Liver (tissue), 10 donors: ENCODE results near the gene DLK2. TPM values are rescaled to one million over a fixed set of nuclear protein-coding genes. Genes with fewer than 3 reads are reported as not detected.

Experiments used
- DNase-seq: peaks from one replicate; pipeline ENCODE4 v3.0.0-alpha.2; 2017; ENCODE audit warnings: low spot score
- H3K27ac ChIP-seq, 2 donors: one replicate each; pipeline ENCODE4 v1.7.0; 2013; ENCODE audit warnings: inconsistent platforms in 2 of 2, low read length in 2 of 2, control low read depth in 1 of 2, low read depth in 1 of 2, mild to moderate bottlenecking in 1 of 2
- H3K27me3 ChIP-seq, 4 donors: one replicate each; pipeline versions ENCODE4 v1.6.1 to v1.7.0; 2013; ENCODE audit warnings: low read length in 3 of 4, inconsistent platforms in 1 of 4, mild to moderate bottlenecking in 1 of 4, moderate library complexity in 1 of 4; ENCODE audit not compliant: control insufficient read depth in 4 of 4, insufficient read depth in 4 of 4
- H3K36me3 ChIP-seq, 4 donors: one replicate each; pipeline versions ENCODE4 v1.6.1 to v1.7.0; 2013; ENCODE audit warnings: low read length in 3 of 4, mild to moderate bottlenecking in 3 of 4, low read depth in 1 of 4, moderate library complexity in 1 of 4; ENCODE audit not compliant: control insufficient read depth in 4 of 4, insufficient read depth in 3 of 4
- H3K4me1 ChIP-seq, 4 donors: one replicate each; pipeline versions ENCODE4 v1.6.1 to v1.7.0; 2013; ENCODE audit warnings: low read length in 3 of 4, mild to moderate bottlenecking in 3 of 4, moderate library complexity in 1 of 4; ENCODE audit not compliant: control insufficient read depth in 4 of 4, insufficient read depth in 4 of 4
- H3K4me3 ChIP-seq, 3 donors: one replicate each; pipeline versions ENCODE4 v1.6.1 to v1.7.0; 2013; ENCODE audit warnings: low read length in 3 of 3, control low read depth in 1 of 3, low read depth in 1 of 3, mild to moderate bottlenecking in 1 of 3
- H3K9ac ChIP-seq, 2 donors: one replicate each; pipeline ENCODE4 v1.7.0; 2013; ENCODE audit warnings: low read length in 2 of 2, mild to moderate bottlenecking in 2 of 2, moderate library complexity in 2 of 2, control low read depth in 1 of 2, low read depth in 1 of 2
- H3K9me3 ChIP-seq, 4 donors: one replicate each; pipeline versions ENCODE4 v1.6.1 to v1.7.0; 2013; ENCODE audit warnings: low read length in 3 of 4; ENCODE audit not compliant: control insufficient read depth in 4 of 4
- EGR1 ChIP-seq, 2 donors: IDR thresholded peaks; 2 replicates each; pipeline ENCODE4 v1.6.1; 2016 to 2018; ENCODE audit warnings: antibody characterized with exemption in 2 of 2, low read depth in 2 of 2
- FOXA2 ChIP-seq: IDR thresholded peaks from 2 replicates; pipeline ENCODE4 v1.6.1; 2016; ENCODE audit warnings: antibody characterized with exemption
- HNF4A ChIP-seq, 2 donors: conservative IDR thresholded peaks; 2 replicates each; pipeline ENCODE4 v1.6.1; 2016; ENCODE audit warnings: antibody characterized with exemption in 2 of 2, mild to moderate bottlenecking in 2 of 2
- HNF4G ChIP-seq: IDR thresholded peaks from 2 replicates; pipeline ENCODE4 v1.6.1; 2016; ENCODE audit warnings: antibody characterized with exemption
- JUND ChIP-seq, 2 donors: IDR thresholded peaks; 2 replicates each; pipeline ENCODE4 v1.6.1; 2016; ENCODE audit warnings: antibody characterized with exemption in 2 of 2
- NR2F2 ChIP-seq: IDR thresholded peaks from 2 replicates; pipeline ENCODE4 v1.6.1; 2016; ENCODE audit warnings: antibody characterized with exemption
- REST ChIP-seq: IDR thresholded peaks from 2 replicates; pipeline ENCODE4 v1.6.1; 2016; ENCODE audit warnings: antibody characterized with exemption, mild to moderate bottlenecking
- RXRA ChIP-seq, 2 donors: IDR thresholded peaks; 2 replicates each; pipeline ENCODE4 v1.6.1; 2017 to 2018; ENCODE audit warnings: antibody characterized with exemption in 2 of 2, mild to moderate bottlenecking in 1 of 2
- SP1 ChIP-seq: IDR thresholded peaks from 2 replicates; pipeline ENCODE4 v1.6.1; 2018; ENCODE audit warnings: antibody characterized with exemption, mild to moderate bottlenecking
- TAF1 ChIP-seq: conservative IDR thresholded peaks from 2 replicates; pipeline ENCODE4 v1.6.1; 2016; ENCODE audit warnings: antibody characterized with exemption, mild to moderate bottlenecking
- YY1 ChIP-seq: IDR thresholded peaks from 2 replicates; pipeline ENCODE4 v1.6.1; 2016; ENCODE audit warnings: antibody characterized with exemption, mild to moderate bottlenecking
- WGBS: extraction: QIAGEN DNeasy Blood & Tissue Kit; methylation state at CpG from one replicate; pipeline ENCODE4 v1.1.7; 2013; 5-methylcytosine and 5-hydroxymethylcytosine counted together
- polyA plus RNA-seq, 2 donors: library from polyadenylated mRNA; stranded (reverse) in 1 of 2; unstranded in 1 of 2; fragments of 200-250 nt in 1 of 2; fragments of >200 nt in 1 of 2; fragmentation: Nextera tagmentation in 1 of 2; extraction: Ambion mirVana in 1 of 2; gene quantifications; one replicate each; pipeline versions ENCODE4 v1.2.1 to v1.2.3, GENCODE V29; 2013 to 2015
- small RNA-seq: library from RNA; depleted of rRNA; stranded (forward); fragments of <200 nt; gene quantifications from one replicate; pipeline ENCODE3, GENCODE V24; 2014
- total RNA-seq, 2 donors: library from RNA; depleted of rRNA; stranded (reverse); fragments of >200 nt; gene quantifications; one replicate each; pipeline ENCODE4 v1.2.3, GENCODE V29; 2014
- donor health status: healthy.
- donor health status: healthy.
- donor health status: healthy.
- donor health status: healthy.
- donor health status: healthy.

DLK2 gene
- total and polyA plus RNA-seq, 4 donors = 0.08 to 1.0 (median 0.08) TPM; not detected in 1

GRCh38 chr6:43405354-43405753 lies 50.0 kb downstream of the DLK2 start:
- no peaks in the 10 kb centered on the region for H3K9me3 ChIP-seq
- no peak for DNase-seq
- TF ChIP-seq SP1 (no peak), REST (no peak), TAF1 (no peak), NR2F2 (no peak), FOXA2 (no peak), HNF4A (conservative IDR thresholded peaks at IDR 0.05) (no peak), HNF4G (no peak), EGR1 (IDR thresholded peaks at IDR 0.05; ENCODE audit: low read depth in 2 of 2) (no peak), RXRA (IDR thresholded peaks at IDR 0.05) (no peak), JUND (IDR thresholded peaks at IDR 0.05) (no peak)
- no peaks in the 10 kb centered on the region for H3K4me1 ChIP-seq
- no peaks in the 10 kb centered on the region for H3K36me3 ChIP-seq
- no peak overlapping the region for H3K9ac ChIP-seq
- no peak overlapping the region for H3K4me3 ChIP-seq
- WGBS = 57% methylated on average over 3 of the region's 3 CpGs
- no peak overlapping the region for H3K27ac ChIP-seq
- H3K27me3 ChIP-seq = no peaks in the 10 kb centered on the region

- no peaks in the 10 kb centered on the region for H3K27me3 ChIP-seq
- DNase-seq = no peak
- no peaks in the 10 kb centered on the region for H3K9me3 ChIP-seq
- no peaks in the 10 kb centered on the region for H3K36me3 ChIP-seq
- no peak overlapping the region for H3K9ac ChIP-seq
- H3K4me1 ChIP-seq = no peaks in the 10 kb centered on the region
- no peak overlapping the region for H3K4me3 ChIP-seq
- TF ChIP-seq YY1 = no peak
- TF ChIP-seq SP1 = no peak
- H3K27ac ChIP-seq = no peak overlapping the region
- 86% methylated on average over 1 of the region's 1 CpG for WGBS
Observed at GRCh38 chr6:43402820-43403219, 52.5 kb downstream of the DLK2 start.

DNA sequence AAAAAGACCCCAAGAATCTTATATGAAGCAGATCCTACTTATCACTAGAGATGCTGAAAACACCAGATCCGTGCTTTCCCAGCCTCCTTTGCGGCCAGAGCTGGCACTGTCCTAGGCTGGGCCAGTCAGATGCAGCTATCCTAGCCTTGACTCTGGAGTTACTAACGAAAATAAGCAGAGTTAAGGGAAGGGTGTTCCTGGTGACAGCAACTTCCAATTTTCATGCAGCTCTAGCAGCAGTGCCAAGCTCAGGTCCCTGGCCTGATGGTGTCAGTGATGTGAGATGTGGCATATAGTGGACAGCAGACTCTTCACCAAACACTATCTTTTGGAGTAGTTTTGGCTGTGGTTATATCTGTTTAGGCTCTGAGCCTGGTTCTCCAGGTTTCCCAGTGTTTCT lies 53.6 kb downstream of the DLK2 start:
- 91% methylated on average over 3 of the region's 3 CpGs for WGBS
- no peak for TF ChIP-seq FOXA2
- no peak for TF ChIP-seq NR2F2
- Histone ChIP-seq H3K9ac (no peak overlapping the region), H3K9me3 (no peaks in the 10 kb centered on the region), H3K27me3 (no peaks in the 10 kb centered on the region), H3K27ac (no peak overlapping the region), H3K4me1 (no peaks in the 10 kb centered on the region), H3K36me3 (no peaks in the 10 kb centered on the region), H3K4me3 (no peak overlapping the region)
- no peak for DNase-seq

Small RNAs within 50 kb of the gene (small RNA-seq; reads per million reads assigned to genes)
- gene MIR6780B (not detected), gene RNU6-1113P (not detected)

Other genes starting within 250 kb of the DLK2 start
- 10 to 100 TPM; 53.2 to 59.8 TPM for gene DNPH1, start 226.1 kb downstream of the DLK2 start, total RNA-seq
- 100 to 1,000 TPM; 147 to 195 TPM for gene DNPH1, start 226.1 kb downstream of the DLK2 start, polyA plus RNA-seq
- gene TTBK1, start 212.1 kb downstream of the DLK2 start, total RNA-seq = 1 to 10 TPM in 1 of 2 donors, under 1 TPM in 1; 0.14 to 1.2 TPM
- under 1 TPM; 0.18 to 0.70 TPM for gene TTBK1, start 212.1 kb downstream of the DLK2 start, polyA plus RNA-seq
- 100 to 1,000 TPM; 143 to 495 TPM for gene SLC22A7, start 157.3 kb downstream of the DLK2 start, total RNA-seq
- 100 to 1,000 TPM; 172 to 284 TPM for gene SLC22A7, start 157.3 kb downstream of the DLK2 start, polyA plus RNA-seq
- gene CRIP3, start 146.7 kb downstream of the DLK2 start, total RNA-seq = 1 to 10 TPM; 1.1 to 1.6 TPM
- gene CRIP3, start 146.7 kb downstream of the DLK2 start, polyA plus RNA-seq = 1 to 10 TPM; 3.2 to 9.5 TPM
- gene ZNF318, start 85.9 kb downstream of the DLK2 start, total RNA-seq = 1 to 10 TPM; 4.4 to 9.1 TPM
- 1 to 10 TPM; 3.6 to 4.0 TPM for gene ZNF318, start 85.9 kb downstream of the DLK2 start, polyA plus RNA-seq
- 10 to 100 TPM in 1 of 2 donors, 1 to 10 TPM in 1; 5.3 to 10.6 TPM for gene ABCC10, start 28.0 kb downstream of the DLK2 start, total RNA-seq
- gene ABCC10, start 28.0 kb downstream of the DLK2 start, polyA plus RNA-seq = 1 to 10 TPM; 3.9 to 4.9 TPM
- 10 to 100 TPM in 1 of 2 donors, 1 to 10 TPM in 1; 6.9 to 10.3 TPM for gene TJAP1, start 22.0 kb upstream of the DLK2 start, total RNA-seq
- 1 to 10 TPM; 6.9 to 8.8 TPM for gene TJAP1, start 22.0 kb upstream of the DLK2 start, polyA plus RNA-seq
- gene LRRC73, start 54.8 kb upstream of the DLK2 start, total RNA-seq = under 1 TPM in 1 of 2 donors, not detected in 1; 0.08 TPM
- under 1 TPM; 0.10 to 0.99 TPM for gene LRRC73, start 54.8 kb upstream of the DLK2 start, polyA plus RNA-seq
- gene YIPF3, start 61.4 kb upstream of the DLK2 start, total RNA-seq = 10 to 100 TPM; 43.8 to 56.3 TPM
- 10 to 100 TPM; 67.0 to 91.9 TPM for gene YIPF3, start 61.4 kb upstream of the DLK2 start, polyA plus RNA-seq
- 10 to 100 TPM; 10.8 to 18.2 TPM for gene POLR1C, start 61.5 kb upstream of the DLK2 start, total RNA-seq
- gene POLR1C, start 61.5 kb upstream of the DLK2 start, polyA plus RNA-seq = 10 to 100 TPM; 19.8 to 24.3 TPM
- 10 to 100 TPM; 12.7 to 15.8 TPM for gene XPO5, start 120.5 kb upstream of the DLK2 start, total RNA-seq
- gene XPO5, start 120.5 kb upstream of the DLK2 start, polyA plus RNA-seq = 1 to 10 TPM; 6.1 to 6.8 TPM
- gene POLH, start 120.6 kb upstream of the DLK2 start, total RNA-seq = 1 to 10 TPM; 6.9 to 7.5 TPM
- 1 to 10 TPM; 1.9 to 2.5 TPM for gene POLH, start 120.6 kb upstream of the DLK2 start, polyA plus RNA-seq
- gene GTPBP2, start 173.7 kb upstream of the DLK2 start, total RNA-seq = 10 to 100 TPM; 21.8 to 69.1 TPM
- 10 to 100 TPM in 1 of 2 donors, 1 to 10 TPM in 1; 7.9 to 10.5 TPM for gene GTPBP2, start 173.7 kb upstream of the DLK2 start, polyA plus RNA-seq
- gene MAD2L1BP, start 180.3 kb upstream of the DLK2 start, total RNA-seq = 10 to 100 TPM; 11.2 to 16.9 TPM
- 10 to 100 TPM; 15.2 to 17.3 TPM for gene MAD2L1BP, start 180.3 kb upstream of the DLK2 start, polyA plus RNA-seq
- gene RSPH9, start 189.5 kb upstream of the DLK2 start, total RNA-seq = under 1 TPM; under 0.01 to 0.19 TPM
- gene RSPH9, start 189.5 kb upstream of the DLK2 start, polyA plus RNA-seq = under 1 TPM; 0.09 to 0.15 TPM
- 10 to 100 TPM; 21.5 to 27.0 TPM for gene MRPS18A, start 232.2 kb upstream of the DLK2 start, total RNA-seq
- 10 to 100 TPM; 43.1 to 50.5 TPM for gene MRPS18A, start 232.2 kb upstream of the DLK2 start, polyA plus RNA-seq